D341Med (cell line): ENCODE measurements around the gene ZFPM1.

ENCODE experiments used
- DNase-seq: peaks from one replicate; pipeline ENCODE4 v3.0.0; 2012; ENCODE audit warnings: low spot score

ZFPM1 gene

GRCh38 chr16:88448461-88449266, 4.4 kb upstream of the ZFPM1 start:
- no peak for DNase-seq

- no peak for DNase-seq
Measured at GRCh38 chr16:88449267-88449561, 3.9 kb upstream of the ZFPM1 start.

GRCh38 chr16:88451586-88452481, 1.2 kb upstream of the ZFPM1 start:
- no peak for DNase-seq

- DNase-seq: peak; percentile 98
Measured at GRCh38 chr16:88452482-88453216, 431 bp upstream of the ZFPM1 start.

GRCh38 chr16:88453611-88454522, 787 bp downstream of the ZFPM1 start:
- no peak for DNase-seq

- no peak for DNase-seq
Measured at GRCh38 chr16:88454523-88454947, 1.5 kb downstream of the ZFPM1 start.

GRCh38 chr16:88455610-88456355, 2.7 kb downstream of the ZFPM1 start:
- DNase-seq: no peak

GRCh38 chr16:88456356-88457292, 3.5 kb downstream of the ZFPM1 start:
- DNase-seq: no peak

GRCh38 chr16:88458039-88458772, 5.1 kb downstream of the ZFPM1 start:
- DNase-seq: no peak

- no peak for DNase-seq
Measured at GRCh38 chr16:88458773-88459235, 5.7 kb downstream of the ZFPM1 start.

GRCh38 chr16:88459366-88460073, 6.4 kb downstream of the ZFPM1 start:
- no peak for DNase-seq

- no peak for DNase-seq
Measured at GRCh38 chr16:88460496-88461330, 7.6 kb downstream of the ZFPM1 start.

- DNase-seq: no peak
Measured at GRCh38 chr16:88461331-88462269, 8.5 kb downstream of the ZFPM1 start.

GRCh38 chr16:88462396-88462795, 9.3 kb downstream of the ZFPM1 start:
- DNase-seq: no peak

- no peak for DNase-seq
Measured at GRCh38 chr16:88463411-88463810, 10.3 kb downstream of the ZFPM1 start.
